Activated CD4-positive, alpha-beta memory T cell treated with anti-CD3 and anti-CD28 coated beads for 36 hours (primary cell): ENCODE measurements around the gene STAG1. TPM values are rescaled to one million over a fixed set of nuclear protein-coding genes. Genes with fewer than 3 reads are reported as not detected.

ENCODE experiments used
- CTCF ChIA-PET: fragments of 350-600 bp; sonication (Branson Sonifier 250); formaldehyde crosslinking; loops from one replicate; lab custom pipeline; 2021; ENCODE audit warnings: antibody characterized with exemption, inconsistent platforms; lab: Charles Lee
- POLR2A ChIA-PET: fragments of 350-600 bp; sonication (Branson Sonifier 250); formaldehyde crosslinking; loops from one replicate; lab custom pipeline; 2021; ENCODE audit warnings: antibody characterized with exemption; lab: Charles Lee
- DNase-seq: peaks from one replicate; pipeline ENCODE4 v3.0.0-alpha.2; 2020
- H3K27ac Mint-ChIP-seq: one replicate; pipeline ENCODE4 v1.8.0; 2021; ENCODE audit warnings: mixed read lengths
- H3K27me3 Mint-ChIP-seq: one replicate; pipeline ENCODE4 v1.8.0; 2021; ENCODE audit warnings: mixed read lengths
- H3K36me3 Mint-ChIP-seq: one replicate; pipeline ENCODE4 v1.8.0; 2021; ENCODE audit warnings: mixed read lengths
- H3K4me1 Mint-ChIP-seq: one replicate; pipeline ENCODE4 v1.8.0; 2021; ENCODE audit warnings: low read depth, mixed read lengths
- H3K4me3 Mint-ChIP-seq: one replicate; pipeline ENCODE4 v1.8.0; 2021; ENCODE audit warnings: mild to moderate bottlenecking, mixed read lengths
- H3K9me3 Mint-ChIP-seq: one replicate; pipeline ENCODE4 v1.8.0; 2021; ENCODE audit warnings: mixed read lengths
- intact Hi-C: fragments of 100-400 bp; cut with micrococcal nuclease; formaldehyde crosslinking; loops from one replicate; pipeline ENCODE4 v1.15.1; 2023
- total RNA-seq, 2 experiments: library from RNA; stranded (reverse); gene quantifications; one replicate each; pipeline ENCODE4 v1.2.3, GENCODE V29; 2021

The STAG1 gene
- total RNA-seq, 2 experiments from 2014 or later: 30.6 to 32.3 TPM

DNA sequence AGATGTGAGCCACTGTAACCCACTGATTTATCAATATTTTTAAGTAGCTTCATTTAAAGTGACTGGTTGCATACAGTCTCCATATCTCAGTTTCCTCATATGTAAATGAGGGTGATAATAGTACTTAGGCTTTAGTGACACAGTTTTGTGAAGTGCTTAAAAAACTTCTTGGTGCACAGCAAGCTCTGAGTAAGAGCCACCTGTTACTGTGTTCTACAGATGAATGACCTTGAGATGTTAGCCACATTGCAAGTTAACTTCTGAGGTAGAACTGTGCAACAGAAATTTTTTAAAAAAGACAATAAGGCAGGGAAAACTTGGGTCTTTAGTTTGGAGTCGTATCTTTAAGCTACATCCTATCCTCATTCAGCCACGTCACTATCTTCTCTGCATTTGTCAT is 458.9 kb downstream of the STAG1 start:
- Mint-ChIP-seq H3K27ac (no peak overlapping the region), H3K36me3 (peaks cover 34% of the 10 kb centered on the region), H3K4me3 (no peak overlapping the region), H3K27me3 (no peaks in the 10 kb centered on the region), H3K4me1 (no peaks in the 10 kb centered on the region), H3K9me3 (no peaks in the 10 kb centered on the region)
- ChIA-PET CTCF (interaction anchor here (0.6 kb wide), 1 partner anchor 42 kb away, joined by 3 read pairs; no protein-coding TSS in a partner anchor), POLR2A (no interaction called here)
- DNase-seq: no peak
- intact Hi-C loops: no loop called here

DNA sequence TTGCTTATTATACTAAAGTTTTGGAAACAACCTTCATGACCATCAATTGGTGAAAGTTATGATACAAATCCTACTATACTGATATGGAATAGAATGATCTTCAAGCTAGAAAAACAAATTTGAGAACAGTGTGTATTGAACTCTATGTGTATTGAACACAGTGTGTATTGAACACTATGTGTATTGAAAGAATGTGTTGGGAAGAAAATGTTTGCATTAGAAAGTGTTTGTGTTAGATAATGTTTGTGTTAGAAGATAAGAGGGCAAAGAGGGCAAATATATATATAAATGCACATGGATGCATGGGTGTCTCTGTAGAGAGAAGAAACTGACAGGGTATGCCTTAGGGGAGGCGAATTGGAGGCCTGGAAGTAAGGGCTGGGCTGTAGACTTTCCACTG is 459.7 kb downstream of the STAG1 start:
- Mint-ChIP-seq H3K9me3 (no peaks in the 10 kb centered on the region), H3K27me3 (no peaks in the 10 kb centered on the region), H3K27ac (no peak overlapping the region), H3K36me3 (peaks cover 36% of the 10 kb centered on the region), H3K4me3 (no peak overlapping the region), H3K4me1 (no peaks in the 10 kb centered on the region)
- ChIA-PET CTCF (no interaction called here), POLR2A (no interaction called here)
- DNase-seq: no peak
- intact Hi-C loops: no loop called here

DNA sequence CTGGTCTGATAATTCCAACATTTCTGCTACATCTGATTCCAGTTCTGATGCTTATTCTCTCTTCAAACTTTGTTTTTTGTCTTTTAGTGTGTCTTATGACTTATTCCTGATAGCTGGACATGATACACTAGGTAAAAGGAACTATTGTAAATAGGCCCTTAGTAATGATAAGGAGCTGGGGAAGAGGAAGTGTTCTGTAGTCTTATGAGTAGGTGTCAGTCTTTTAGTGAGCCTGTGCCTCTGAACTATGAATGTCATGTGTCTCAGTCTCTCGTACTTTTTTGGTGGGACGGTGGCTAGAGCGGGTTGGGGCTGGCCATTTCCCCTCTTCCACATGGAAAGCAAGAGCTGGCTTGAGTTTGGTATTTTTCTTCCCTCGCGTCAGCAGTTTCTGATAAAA is 460.9 kb downstream of the STAG1 start:
- Mint-ChIP-seq H3K27ac (no peak overlapping the region), H3K36me3 (peaks cover 39% of the 10 kb centered on the region), H3K4me3 (no peak overlapping the region), H3K9me3 (no peaks in the 10 kb centered on the region), H3K4me1 (no peaks in the 10 kb centered on the region), H3K27me3 (no peaks in the 10 kb centered on the region)
- ChIA-PET POLR2A (no interaction called here), CTCF (interaction anchor here (0.6 kb wide), 1 partner anchor 173 kb away, joined by 4 read pairs; no protein-coding TSS in a partner anchor)
- DNase-seq: no peak
- intact Hi-C loops: no loop called here

Other genes starting within 250 kb of the STAG1 start
- gene SLC35G2, start 66.7 kb upstream of the STAG1 start, total RNA-seq: 1 to 10 TPM; 2.1 to 2.9 TPM
- 10 to 100 TPM; 32.3 to 38.0 TPM for gene NCK1, start 109.8 kb upstream of the STAG1 start, total RNA-seq
- under 1 TPM; 0.80 to 0.97 TPM for gene IL20RB, start 205.6 kb upstream of the STAG1 start, total RNA-seq